K562 treated with DMSO at 1 percent for 4 hours (cell line): Measurements from ENCODE around the gene PRKCB. TPM values are rescaled to one million over a fixed set of nuclear protein-coding genes. Genes with fewer than 3 reads are reported as not detected.

Source experiments
- total RNA-seq: library from RNA; unstranded; fragments of 300-600 nt; gene quantifications from 2 replicates; pipeline ENCODE4 v1.2.3, GENCODE V29; 2022; ENCODE audit not compliant: insufficient read depth

The PRKCB gene
- total RNA-seq: 154 and 201 TPM in 2 replicates

DNA sequence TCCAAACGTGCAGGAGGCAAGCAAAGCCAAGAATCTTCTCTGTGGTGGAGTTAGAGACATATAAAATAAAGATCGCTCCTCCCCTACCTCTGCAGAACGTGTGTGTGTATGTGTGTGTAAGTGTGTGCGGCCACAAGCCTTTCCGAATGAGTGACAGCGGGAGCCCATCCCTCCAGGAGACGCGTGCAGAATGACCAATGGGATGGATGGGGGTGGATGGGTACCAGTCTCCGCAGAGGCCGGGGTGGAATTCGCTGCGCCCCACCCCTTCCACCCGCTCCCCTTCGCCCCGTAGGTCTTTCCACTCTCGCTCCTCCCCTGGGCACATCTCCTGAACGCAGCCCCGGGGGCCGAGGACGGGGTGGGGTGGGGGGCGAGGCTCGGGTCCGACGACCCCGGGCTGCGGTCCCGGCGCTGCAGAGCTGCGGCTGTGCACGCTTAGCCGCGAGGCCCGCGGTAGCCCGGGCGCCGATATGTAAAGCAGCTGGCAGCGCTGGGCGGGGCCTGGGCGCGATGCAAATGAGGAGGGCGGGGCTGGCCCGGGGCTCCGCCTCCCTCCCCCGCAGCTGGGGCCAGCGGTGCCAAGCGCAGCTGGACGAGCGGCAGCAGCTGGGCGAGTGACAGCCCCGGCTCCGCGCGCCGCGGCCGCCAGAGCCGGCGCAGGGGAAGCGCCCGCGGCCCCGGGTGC lies at the start of gene PRKCB:
PRKCB (plus strand) TSS at position 594 of the 688 bp plus-strand sequence.

DNA sequence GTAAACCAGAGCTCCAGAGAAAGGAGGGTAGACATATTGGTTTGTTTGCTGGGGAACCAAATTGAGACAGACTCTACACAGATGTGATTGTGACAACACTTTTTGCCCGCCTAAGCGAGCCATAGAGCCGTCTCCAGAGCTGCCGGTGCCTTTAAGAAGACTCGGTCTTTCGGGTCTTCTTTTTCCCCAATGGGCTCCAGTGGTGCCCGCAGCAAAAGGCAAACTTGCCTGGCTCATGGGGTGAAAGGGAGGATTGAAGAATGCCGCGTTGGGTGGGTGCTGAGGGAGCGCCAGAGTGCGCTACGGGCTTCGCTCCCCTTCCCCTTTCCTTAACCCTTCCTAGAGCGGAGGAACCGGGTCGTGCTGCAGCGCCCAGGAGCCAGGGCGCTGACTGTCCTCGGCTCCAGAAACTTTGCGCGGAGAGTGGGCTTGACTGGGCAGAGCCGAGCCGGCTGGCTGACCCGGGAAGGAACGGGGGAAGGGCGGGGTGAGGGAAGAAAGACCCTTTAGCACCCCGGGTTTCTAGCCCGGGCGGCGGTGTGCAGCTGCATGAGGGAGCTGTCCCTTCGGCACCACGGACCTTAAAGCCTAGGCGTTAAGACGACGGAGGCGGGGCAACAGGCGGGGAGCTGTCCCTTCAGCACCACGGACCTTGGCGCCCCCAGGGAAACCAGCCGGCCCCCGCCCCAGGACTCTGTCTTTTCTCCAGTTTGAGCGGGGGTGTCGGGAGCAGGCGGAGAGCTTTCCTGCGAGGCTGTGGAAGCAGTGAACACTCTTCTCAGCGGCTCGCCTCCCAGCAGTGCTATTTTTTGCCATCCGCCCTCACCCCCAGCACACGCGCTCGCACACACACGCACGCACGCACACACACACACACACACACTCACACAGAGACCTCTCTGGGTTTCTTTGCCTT lies 419.9 kb downstream of the PRKCB start, which contains the start of gene CACNG3:
CACNG3 (plus strand) TSS at position 880 of the 916 bp plus-strand sequence. CDS start 420 bp downstream, outside the sequence.

Other genes starting within 250 kb of the PRKCB start
- 153 and 177 TPM in 2 replicates for gene NDUFAB1, start 239.7 kb upstream of the PRKCB start, total RNA-seq
- gene PALB2, start 194.7 kb upstream of the PRKCB start, total RNA-seq: 8.6 and 10.4 TPM in 2 replicates
- gene DCTN5, start 194.5 kb upstream of the PRKCB start, total RNA-seq: 37.9 and 42.7 TPM in 2 replicates
- 110 and 119 TPM in 2 replicates for gene PLK1, start 157.1 kb upstream of the PRKCB start, total RNA-seq
- gene ERN2, start 122.8 kb upstream of the PRKCB start, total RNA-seq: not detected in 2 replicates
- 0.88 and 0.92 TPM in 2 replicates for gene CHP2, start 81.0 kb upstream of the PRKCB start, total RNA-seq